ENCODE measurements around the gene RSPO3.
"Not testable (repeated sequence)": the region's sequence is repeated elsewhere in the genome, so short reads cannot be mapped to it uniquely, and the experiment has no call there.

Gene RSPO3

DNA sequence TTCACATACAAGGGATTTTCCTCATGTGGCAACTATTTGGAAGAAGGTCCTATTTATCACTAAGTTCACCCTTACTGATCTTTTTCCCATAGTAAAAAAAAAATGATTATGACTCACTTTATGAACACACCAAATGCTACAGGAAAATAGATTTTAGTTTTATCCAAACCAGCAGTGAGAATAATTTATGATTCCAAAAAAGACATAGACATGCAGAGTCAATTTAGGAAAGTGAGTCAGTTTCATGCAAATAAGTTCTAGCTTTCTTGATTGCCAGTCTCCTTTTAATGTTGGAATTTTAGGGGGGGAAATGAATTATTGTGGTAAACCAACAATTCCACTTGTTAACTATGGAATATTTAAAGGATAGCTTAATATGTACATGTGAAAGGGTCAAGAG lies 84.2 kb downstream of the RSPO3 start:
- no peak for DNase-seq

DNA sequence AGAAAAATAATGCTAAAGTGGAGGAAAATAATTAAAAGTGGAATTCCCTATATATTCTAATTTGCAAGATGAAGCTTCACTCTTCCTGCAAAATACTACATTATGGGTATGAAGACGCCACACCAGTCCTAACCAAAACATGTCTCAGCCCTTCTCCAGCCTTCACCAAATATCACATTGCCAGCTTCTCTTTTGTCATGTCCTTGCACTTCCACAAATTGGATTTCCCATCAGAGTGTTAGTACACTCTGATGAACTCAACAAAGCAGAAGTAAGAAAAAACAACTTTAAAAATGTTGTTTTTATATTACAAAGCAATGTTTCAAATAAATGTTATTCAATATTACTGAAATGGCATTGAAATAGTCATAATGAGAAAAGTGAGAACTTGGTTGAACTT lies 85.8 kb downstream of the RSPO3 start:
- no peak for DNase-seq

DNA sequence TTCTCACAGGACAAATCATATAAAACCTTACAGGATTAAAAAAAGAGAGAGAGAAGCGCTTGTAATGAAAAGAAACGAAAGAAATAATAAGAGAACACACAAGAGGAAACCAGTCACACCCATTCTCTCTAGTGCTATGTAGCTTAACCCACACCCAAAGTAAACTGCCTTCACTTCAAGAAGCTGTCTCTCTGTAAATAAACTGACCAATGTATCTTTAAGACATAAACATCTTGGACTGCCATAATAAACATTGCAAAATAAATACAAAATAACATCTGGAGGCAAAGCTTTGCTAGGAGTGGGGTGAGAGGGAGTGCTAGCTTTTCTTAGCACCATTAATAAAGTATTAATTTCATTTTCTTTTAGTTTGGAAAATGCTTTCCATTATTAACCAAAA lies 86.6 kb downstream of the RSPO3 start:
- DNase-seq: no peak

DNA sequence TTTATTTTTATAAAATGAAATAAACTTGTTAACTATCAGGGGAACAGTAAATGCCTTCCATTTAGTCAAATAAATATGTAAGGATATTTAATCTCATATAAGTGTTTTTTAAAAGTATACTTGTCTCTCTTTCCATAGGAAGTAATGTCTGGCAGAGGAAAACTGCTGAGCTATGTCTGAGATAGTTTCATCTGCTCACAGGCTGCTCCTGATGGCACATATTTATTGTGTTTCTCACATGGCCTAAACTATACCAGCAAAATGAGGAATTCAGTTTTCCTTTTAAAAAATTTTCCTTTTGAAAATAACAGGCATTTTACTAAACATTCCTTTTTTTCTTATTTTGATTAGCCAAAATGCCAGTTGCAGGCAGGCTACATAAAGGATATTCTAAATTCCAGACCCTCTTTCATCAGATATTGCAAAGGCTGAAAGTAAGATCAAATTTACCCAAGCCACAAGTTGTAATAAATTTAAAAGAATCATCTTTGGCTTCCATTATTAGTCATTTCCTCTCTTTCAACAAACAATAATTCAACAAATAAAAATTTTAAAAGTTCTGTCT lies 88.1 kb downstream of the RSPO3 start:
- no peak for DNase-seq

DNA sequence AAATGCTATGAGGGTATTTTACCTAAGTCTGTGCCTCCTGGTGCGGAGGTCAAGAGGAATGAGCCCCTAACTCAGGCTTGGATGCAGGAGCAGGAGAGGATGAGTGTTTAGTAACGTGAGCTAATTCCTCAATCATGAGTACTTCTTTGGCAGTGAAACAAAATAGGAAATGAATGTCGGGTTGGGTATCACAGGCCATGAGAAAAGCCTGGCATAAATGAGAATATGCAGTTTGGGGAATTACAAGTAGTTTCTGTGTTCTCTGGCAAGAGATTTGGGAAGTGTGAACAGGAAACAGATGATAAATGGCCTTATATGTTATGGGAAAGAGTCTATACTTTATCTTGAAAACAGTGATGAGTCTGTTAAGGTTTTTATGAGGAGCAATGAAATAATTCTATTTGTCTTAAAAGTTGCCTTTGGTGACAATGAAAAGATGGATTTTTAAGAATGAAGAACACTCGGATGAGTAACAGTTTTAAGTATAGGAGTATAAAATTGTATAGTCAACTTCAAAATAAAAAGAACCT lies 89.2 kb downstream of the RSPO3 start:
- no peak for DNase-seq

DNA sequence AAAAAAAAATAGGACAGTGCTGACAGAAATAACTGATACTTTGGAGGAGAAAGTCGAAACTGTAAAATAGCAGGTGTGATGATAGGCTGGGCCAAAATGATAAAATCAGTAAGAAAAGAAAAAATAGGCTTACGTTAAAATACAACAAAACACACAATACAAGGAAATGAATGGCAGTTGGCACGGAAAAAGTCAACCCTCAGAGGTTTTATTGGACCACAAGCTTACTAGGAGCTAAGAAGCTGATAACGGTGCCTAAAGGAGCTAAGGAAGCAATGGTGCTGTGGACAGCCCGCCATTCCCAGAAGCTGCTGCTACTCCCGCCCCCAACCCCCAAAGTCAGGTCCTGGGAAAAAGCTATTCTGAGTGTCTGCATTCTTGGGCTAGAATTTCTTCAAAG lies 92.3 kb downstream of the RSPO3 start:
- no peak for DNase-seq

DNA sequence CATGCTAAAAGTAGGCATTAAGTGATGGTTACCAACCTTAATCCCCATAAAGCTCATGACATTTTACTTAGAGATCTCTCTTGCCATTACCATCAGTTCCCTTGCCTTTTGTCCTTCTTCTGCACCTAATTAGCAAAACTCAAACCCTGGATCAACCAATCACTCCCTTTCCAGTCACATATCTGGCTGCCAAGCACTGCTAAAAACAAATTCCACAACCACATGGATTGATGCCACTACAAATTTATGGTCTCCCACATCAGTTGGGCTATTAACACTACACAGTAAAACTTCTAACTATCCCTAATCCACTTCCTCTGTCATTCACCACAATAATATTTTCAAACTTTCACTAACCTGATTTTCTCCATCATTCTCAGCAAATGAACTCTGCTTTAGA lies 93.9 kb downstream of the RSPO3 start:
- no peak for DNase-seq

DNA sequence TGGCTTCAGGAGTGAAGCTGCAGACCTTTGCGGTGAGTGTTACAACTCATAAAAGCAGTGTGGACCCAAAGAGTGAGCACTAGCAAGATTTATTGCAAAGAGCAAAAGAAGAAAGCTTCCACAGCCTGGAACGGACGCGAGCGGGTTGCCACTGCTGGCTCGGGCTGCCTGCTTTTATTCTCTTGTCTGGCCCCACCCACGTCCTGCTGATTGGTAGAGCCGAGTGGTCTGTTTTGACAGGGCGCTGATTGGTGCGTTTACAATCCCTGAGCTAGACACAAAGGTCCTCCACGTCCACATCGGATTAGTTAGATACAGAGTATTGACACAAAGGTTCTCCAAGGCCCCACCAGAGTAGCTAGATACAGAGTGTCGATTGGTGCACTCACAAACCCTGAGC lies 95.6 kb downstream of the RSPO3 start:
- not testable (repeated sequence) for DNase-seq

DNA sequence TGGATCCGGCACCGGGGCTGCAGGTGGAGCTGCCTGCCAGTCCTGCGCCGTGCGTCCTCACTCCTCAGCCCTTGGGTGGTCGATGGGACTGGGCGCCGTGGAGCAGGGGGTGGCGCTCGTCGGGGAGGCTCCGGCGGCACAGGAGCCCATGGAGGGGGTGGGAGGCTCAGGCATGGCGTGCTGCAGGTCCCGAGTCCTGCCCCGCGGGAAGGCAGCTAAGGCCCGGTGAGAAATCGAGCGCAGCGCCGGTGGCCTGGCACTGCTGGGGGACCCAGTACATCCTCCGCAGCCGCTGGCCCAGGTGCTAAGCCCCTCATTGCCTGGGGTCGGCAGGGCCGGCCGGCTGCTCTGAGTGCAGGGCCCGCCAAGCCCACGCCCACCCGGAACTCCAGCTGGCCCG lies 96.1 kb downstream of the RSPO3 start:
- not testable (repeated sequence) for DNase-seq

DNA sequence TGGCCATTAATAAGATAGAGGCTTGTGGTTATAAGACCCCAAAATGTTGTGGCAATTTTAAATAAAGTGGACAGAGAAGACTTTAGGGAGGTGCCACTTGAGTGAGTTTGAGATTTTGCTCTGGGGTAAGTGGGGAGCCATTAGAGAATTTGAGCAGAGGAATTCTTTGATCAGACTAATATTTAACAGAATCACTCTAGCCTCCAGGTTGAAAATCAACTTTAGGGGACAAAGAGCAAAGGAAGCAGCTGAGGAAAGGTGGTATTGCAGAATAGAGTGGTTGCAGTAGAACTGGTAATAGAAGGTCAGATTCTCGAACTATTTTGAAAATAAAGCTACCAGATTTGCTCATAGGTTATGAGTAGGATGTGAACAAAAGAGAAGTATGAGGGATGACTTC lies 97.5 kb downstream of the RSPO3 start:
- DNase-seq: no peak

DNA sequence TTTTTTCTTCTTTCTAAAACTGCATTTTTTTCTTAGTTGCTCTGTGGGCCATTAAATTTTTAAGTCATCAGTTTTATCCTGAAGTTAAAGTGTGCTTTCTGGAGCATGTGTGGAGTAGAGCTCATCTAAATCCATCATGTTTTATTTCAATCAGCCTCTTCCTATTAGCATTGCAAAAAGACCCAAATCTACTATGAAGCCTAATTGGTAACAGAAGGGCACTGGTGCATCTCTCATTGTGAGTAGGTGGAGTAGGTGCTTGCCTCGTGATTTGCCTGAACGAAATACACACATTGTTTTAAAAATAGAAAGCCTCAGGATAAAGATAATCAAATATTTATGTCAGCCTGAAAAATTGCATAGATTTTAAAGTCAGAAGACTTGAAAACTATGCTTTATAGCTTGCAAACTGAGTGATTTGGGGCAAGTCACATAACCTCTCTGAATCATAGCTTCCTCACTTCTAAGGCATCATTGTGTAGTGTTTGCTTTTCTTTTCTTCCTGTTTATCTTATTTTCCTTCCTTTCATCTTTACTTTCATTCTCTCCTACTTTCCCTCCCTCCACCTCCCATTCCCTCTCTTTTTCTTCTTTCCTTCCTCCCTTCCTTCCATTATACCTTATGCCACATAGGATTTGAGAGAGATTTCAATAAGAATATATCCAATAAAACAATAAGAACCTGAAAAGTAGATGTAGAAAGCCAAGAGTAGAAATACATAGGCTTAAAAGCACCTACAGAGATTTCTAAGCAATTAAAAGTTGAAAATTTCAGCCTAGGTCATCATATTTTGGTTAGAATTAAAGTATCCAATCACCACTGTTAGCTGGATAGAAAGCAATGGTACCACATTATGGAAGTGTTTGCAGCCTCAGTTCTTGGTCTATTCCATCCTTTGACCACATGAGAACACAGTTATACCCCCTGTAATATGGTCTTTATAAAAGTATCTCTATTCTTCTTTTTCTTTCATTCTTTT lies 98.6 kb downstream of the RSPO3 start:
- no peak for DNase-seq

DNA sequence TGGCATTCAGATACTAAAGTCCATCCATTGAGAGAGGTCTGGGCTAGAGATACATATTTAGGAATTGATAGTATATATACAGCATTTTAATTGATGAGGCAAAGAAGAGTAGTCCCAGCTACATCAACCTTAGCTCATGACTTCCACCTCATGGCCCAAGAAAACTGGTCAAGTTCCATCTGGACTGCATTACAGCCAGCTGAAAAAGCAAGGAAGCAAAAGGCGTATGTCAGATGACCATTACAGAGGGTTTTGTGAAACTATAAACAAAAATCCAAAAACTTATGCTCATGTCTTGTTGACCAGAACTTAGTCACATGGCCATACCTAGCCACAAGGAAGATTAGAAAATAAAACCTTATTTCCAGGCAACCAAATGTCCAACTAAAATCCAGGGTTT lies 101.4 kb downstream of the RSPO3 start:
- DNase-seq: no peak

DNA sequence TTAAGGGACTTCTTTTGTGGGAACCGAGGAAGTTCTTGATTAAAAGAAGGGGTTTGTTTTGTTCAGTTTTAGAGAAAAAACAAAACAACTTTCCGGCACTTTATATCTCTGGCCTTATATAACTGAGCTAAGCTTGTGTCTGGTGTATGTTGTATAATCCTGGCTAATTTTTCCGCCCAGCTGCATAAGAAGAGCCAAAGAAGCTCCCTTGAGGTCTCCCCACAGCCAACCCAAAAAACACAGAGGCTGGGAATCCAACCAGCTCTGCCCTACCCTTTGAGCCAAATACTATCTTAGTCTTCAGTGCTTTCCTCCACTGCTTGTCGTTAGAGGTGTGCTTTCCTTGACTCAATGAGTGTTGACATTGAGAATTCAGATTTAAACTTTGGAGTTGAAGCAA lies 102.7 kb downstream of the RSPO3 start:
- no peak for DNase-seq

DNA sequence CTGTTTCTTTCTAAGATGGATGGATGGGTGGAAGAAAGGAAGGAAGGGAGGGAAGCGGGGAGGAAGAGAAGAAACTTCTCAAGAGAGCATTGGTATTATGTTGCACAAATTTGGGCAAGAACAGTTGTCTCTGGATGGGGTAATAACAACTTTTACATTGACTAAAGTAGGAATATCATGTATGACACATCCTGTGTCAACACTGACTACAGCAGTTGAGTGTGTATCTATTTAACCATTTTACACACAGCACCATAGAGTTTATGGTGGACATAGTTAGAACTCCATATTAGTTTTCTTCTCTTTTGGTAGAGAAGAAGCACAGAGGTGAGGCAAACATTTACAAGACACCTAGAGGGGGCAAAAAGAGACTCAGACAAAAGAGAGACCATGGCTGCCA lies 103.9 kb downstream of the RSPO3 start:
- no peak for DNase-seq

DNA sequence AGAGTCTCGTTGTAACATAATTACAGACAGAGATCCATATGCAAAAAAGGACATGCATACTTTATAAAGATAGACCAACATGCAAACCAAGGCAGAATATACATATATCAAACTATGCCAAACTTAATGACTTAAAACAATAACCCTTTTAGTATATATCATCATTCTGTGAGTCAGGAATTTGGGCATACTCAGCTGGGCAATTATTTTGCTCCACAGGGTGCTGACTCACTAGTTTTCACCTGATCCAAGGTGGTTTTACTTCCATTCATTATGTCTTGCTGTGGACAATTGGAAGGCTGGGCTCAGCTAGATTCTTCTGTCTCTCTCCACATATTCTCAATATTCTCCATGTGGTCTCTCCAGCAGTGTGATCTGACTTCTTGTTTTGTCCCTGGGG lies 107.0 kb downstream of the RSPO3 start:
- DNase-seq: no peak

DNA sequence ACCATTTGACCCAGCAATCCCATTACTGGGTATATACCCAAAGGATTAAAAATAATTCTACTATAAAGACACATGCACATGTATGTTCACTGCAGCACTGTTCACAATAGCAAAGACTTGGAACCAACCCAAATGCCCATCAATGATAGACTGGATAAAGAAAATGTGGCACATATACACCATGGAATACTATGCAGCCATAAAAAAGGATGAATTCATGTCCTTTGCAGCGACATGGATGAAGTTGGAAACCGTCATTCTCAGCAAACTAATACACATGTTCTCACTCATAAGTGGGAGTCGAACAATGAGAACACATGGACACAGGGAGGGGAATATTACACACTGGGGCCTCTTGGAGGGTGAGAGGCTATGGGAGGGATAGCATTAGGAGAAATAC lies 115.3 kb downstream of the RSPO3 start:
- DNase-seq: not testable (repeated sequence)

DNA sequence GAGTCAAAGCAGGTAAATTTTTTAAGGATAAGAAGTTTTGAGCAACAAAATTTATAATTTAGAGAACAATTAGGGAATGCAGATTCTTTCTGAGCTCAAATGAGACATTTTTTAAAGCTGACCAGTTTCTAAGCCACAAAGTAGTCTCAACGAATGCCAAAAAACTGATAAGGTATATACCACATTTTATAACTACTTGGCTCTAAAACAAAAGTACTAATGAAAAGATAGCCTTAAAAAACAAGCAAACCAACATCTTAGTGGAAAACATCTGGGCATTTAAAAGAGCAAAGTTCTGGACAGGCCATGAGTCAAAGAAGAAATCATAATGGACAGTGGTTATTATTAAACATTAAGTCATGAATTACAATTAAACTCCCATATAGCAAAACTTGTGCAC lies 125.0 kb downstream of the RSPO3 start:
- DNase-seq: no peak
